Body of pancreas (tissue), 4 donors: Measurements from ENCODE around the gene NOTUM. TPM values are rescaled to one million over a fixed set of nuclear protein-coding genes. Genes with fewer than 3 reads are reported as not detected.

ENCODE experiments used
- ATAC-seq: fragments of 150-250 bp; one replicate; pipeline ENCODE4 v1.9.1; 2016
- DNase-seq, 4 donors: peaks; one replicate each; pipeline ENCODE4 v3.0.0-alpha.2; 2019
- H3K27ac ChIP-seq, 4 donors: fragments of 200-600 bp; sonication (generic); 1 replicate in 3 of 4; 2 replicates in 1 of 4; pipeline versions ENCODE4 v1.5.1 to v1.6.1; 2016 to 2019; ENCODE audit warnings: mild to moderate bottlenecking in 1 of 4, mixed read lengths in 1 of 4, moderate library complexity in 1 of 4
- H3K27me3 ChIP-seq, 2 donors: fragments of 200-600 bp; sonication (generic); one replicate each; pipeline ENCODE4 v1.6.0; 2016; ENCODE audit warnings: mild to moderate bottlenecking in 1 of 2
- H3K36me3 ChIP-seq, 2 donors: fragments of 200-600 bp; sonication (generic); replicated peaks in 1 of 2; 2 replicates each; pipeline ENCODE4 v1.5.1; 2016; ENCODE audit warnings: low read depth in 2 of 2; ENCODE audit not compliant: insufficient read depth in 1 of 2
- H3K4me1 ChIP-seq: fragments of 200-600 bp; sonication (generic); one replicate; pipeline ENCODE4 v1.6.0; 2016
- H3K4me3 ChIP-seq, 2 donors: fragments of 200-600 bp; sonication (generic); 1 replicate in 1 of 2; 2 replicates in 1 of 2; pipeline ENCODE4 v1.5.1; 2016 to 2019
- H3K9me3 ChIP-seq, 3 donors: fragments of 200-600 bp; sonication (generic); 1 replicate in 2 of 3; 2 replicates in 1 of 3; pipeline ENCODE4 v1.5.1; 2016
- POLR2A ChIP-seq, 3 donors: fragments of 450-650 bp; IDR thresholded peaks; one replicate each; pipeline ENCODE4 v1.6.1; 2016; ENCODE audit warnings: antibody characterized with exemption in 3 of 3, mild to moderate bottlenecking in 2 of 3
- WGBS, 2 donors: methylation state at CpG; one replicate each; pipeline ENCODE4 v1.1.5; 2017; 5-methylcytosine and 5-hydroxymethylcytosine counted together
- intact Hi-C: fragments of 100-400 bp; cut with DNase I; formaldehyde crosslinking; loops from one replicate; pipeline ENCODE4 v1.15.1; 2023
- total RNA-seq, 2 donors: library from RNA; depleted of rRNA; stranded (reverse); fragments of >200 nt; gene quantifications; one replicate each; pipeline ENCODE4 v1.1.0, GENCODE V29; 2016
- TF ChIP-seq, protein P1 (sequence below), 7 experiments: fragments of 450-650 bp in 4 of 7; fragments of 200-600 bp in 3 of 7; sonication (generic) in 3 of 7; IDR thresholded peaks; one replicate each; pipeline ENCODE4 v1.5.1; 2016 to 2019; ENCODE audit warnings: antibody characterized with exemption in 7 of 7

Gene NOTUM
- total RNA-seq, 2 donors from 2014 or later = 0.33 TPM; not detected in 1

GRCh38 chr17:81977211-81977808, 16.3 kb upstream of the NOTUM start, which contains the start of gene ASPSCR1:
Gene ASPSCR1 (plus strand): TSS chr17:81977629. CDS start chr17:81977647, 18 bp downstream.
- intact Hi-C loops = no loop called here
- WGBS, 2 donors = 0% methylated on average over 3 to 73 of the region's 76 CpGs
- Histone ChIP-seq H3K9me3 (no peaks in the 10 kb centered on the region), H3K4me3 (peak within 1 kb of the TSS; percentile 70), H3K36me3 (no peaks in the 10 kb centered on the region), H3K27ac (peak within 1 kb of the TSS; percentile 88 to 94 (median 92)), H3K27me3 (no peaks in the 10 kb centered on the region), H3K4me1 (peaks cover 20% of the 10 kb centered on the region)
- peak; percentile 92 to 95 (median 94) for DNase-seq
- peak; percentile 79 to 89 (median 83) for TF ChIP-seq POLR2A (IDR thresholded peaks at IDR 0.05)
- TF ChIP-seq, protein P1, sequence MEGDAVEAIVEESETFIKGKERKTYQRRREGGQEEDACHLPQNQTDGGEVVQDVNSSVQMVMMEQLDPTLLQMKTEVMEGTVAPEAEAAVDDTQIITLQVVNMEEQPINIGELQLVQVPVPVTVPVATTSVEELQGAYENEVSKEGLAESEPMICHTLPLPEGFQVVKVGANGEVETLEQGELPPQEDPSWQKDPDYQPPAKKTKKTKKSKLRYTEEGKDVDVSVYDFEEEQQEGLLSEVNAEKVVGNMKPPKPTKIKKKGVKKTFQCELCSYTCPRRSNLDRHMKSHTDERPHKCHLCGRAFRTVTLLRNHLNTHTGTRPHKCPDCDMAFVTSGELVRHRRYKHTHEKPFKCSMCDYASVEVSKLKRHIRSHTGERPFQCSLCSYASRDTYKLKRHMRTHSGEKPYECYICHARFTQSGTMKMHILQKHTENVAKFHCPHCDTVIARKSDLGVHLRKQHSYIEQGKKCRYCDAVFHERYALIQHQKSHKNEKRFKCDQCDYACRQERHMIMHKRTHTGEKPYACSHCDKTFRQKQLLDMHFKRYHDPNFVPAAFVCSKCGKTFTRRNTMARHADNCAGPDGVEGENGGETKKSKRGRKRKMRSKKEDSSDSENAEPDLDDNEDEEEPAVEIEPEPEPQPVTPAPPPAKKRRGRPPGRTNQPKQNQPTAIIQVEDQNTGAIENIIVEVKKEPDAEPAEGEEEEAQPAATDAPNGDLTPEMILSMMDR (IDR thresholded peaks at IDR 0.05) = peak in 1 of 7 experiments; percentile 17
- ATAC-seq = peak; percentile 94

GRCh38 chr17:81976332-81977210, 15.6 kb upstream of the NOTUM start:
- 20% methylated on average over 30 of the region's 30 CpGs; no CpG with 5 or more reads in 1 of the 2 donors for WGBS, 2 donors
- peak; percentile 19 for ATAC-seq
- intact Hi-C loops = no loop called here

GRCh38 chr17:81973432-81973831, 12.4 kb upstream of the NOTUM start:
- H3K4me1 ChIP-seq = peaks cover 15% of the 10 kb centered on the region
- H3K27ac ChIP-seq = no peak overlapping the region
- no peaks in the 10 kb centered on the region for H3K9me3 ChIP-seq
- no peaks in the 10 kb centered on the region for H3K36me3 ChIP-seq
- H3K27me3 ChIP-seq = no peaks in the 10 kb centered on the region
- intact Hi-C loops = no loop called here
- no peak overlapping the region for H3K4me3 ChIP-seq
- no peak for TF ChIP-seq POLR2A (IDR thresholded peaks at IDR 0.05)
- TF ChIP-seq, protein P1 (IDR thresholded peaks at IDR 0.05) = no peak
- DNase-seq (no peak), ATAC-seq (no peak)

More at GRCh38 chr17:81976332-81977210, 15.6 kb upstream of the NOTUM start:
- H3K9me3 ChIP-seq = no peaks in the 10 kb centered on the region
- peaks cover 20% of the 10 kb centered on the region for H3K4me1 ChIP-seq
- DNase-seq = peak; percentile 67 to 79 (median 72)
- peak overlapping the region; percentile 88 to 94 (median 92) for H3K27ac ChIP-seq
- no peaks in the 10 kb centered on the region for H3K27me3 ChIP-seq
- no peaks in the 10 kb centered on the region for H3K36me3 ChIP-seq
- no peak for TF ChIP-seq POLR2A (IDR thresholded peaks at IDR 0.05)
- TF ChIP-seq, protein P1 (IDR thresholded peaks at IDR 0.05) = no peak
- H3K4me3 ChIP-seq = peak overlapping the region in 1 of 2 donors; percentile 70

DNA sequence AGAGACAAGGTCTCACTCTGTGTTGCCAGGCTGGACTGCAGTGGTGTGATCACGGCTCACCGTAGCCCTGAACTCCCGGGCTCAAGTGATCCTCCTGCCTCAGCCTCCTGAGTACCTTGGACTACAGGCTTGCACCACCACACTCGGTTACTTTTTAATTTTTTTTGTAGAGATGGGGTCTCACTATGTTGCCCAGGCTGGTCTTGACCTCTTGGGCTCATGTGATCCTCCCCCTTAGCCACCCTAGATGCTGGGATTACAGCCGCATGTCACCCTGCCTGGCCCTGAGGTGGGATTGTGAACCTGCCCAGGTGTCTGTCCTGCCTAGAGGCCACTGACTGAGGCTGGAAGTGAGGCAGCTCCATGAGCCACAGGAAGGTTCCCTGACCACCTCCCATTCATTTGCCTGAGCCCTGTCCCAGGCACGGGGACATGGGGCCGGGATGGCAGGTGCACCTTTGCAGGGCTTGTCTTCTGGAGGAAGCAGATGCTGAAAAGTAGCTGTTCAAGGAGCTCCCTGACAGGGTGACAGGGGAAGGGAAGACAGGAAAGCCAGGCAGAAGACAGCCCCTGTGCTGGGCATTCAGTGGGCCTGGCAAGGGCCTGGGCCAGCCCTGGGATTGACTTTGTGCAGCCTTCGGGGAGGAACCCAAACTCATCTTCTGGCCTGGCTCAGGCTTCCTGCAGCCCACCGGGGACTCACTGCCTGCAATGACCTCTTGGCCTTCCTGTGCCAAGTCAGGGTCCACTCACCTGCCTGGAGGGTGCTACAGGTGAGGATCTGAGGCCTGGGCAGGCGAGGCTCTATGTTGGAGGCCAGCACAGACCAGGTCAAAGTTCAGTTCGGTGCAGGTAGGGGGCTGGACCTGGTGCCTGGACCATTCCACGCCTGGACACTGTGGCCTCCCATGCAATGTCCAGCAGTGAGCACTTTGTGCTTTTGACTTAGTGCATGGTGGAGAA, 8.1 kb upstream of the NOTUM start:
- intact Hi-C loops = no loop called here

More for the DNA sequence above, 8.1 kb upstream of the NOTUM start:
- Histone ChIP-seq H3K27me3 (no peaks in the 10 kb centered on the region), H3K9me3 (no peaks in the 10 kb centered on the region), H3K27ac (no peak overlapping the region), H3K4me3 (no peak overlapping the region), H3K36me3 (no peaks in the 10 kb centered on the region), H3K4me1 (peaks cover 17% of the 10 kb centered on the region)
- ATAC-seq (no peak), DNase-seq (no peak)
- 75 to 77% methylated on average over 9 to 11 of the region's 12 CpGs for WGBS, 2 donors
- no peak for TF ChIP-seq POLR2A (IDR thresholded peaks at IDR 0.05)
- TF ChIP-seq, protein P1 (IDR thresholded peaks at IDR 0.05) = no peak
